HEK293 (cell line): ENCODE measurements around the gene HSPG2.

Experiments used
- CTCF ChIA-PET: fragments of 350-600 bp; formaldehyde crosslinking; extraction: SDS; loops from one replicate; lab custom pipeline; 2021; ENCODE audit warnings: antibody characterized with exemption; lab: Yijun Ruan, JAX
- POLR2A ChIA-PET: fragments of 300-600 bp; formaldehyde crosslinking; extraction: SDS; loops from one replicate; lab custom pipeline; 2020; ENCODE audit warnings: antibody characterized with exemption, inconsistent platforms; lab: Yijun Ruan, JAX
- H3K27ac ChIP-seq: fragments of 200-500 bp; sonication (Bioruptor generic); 2 replicates; pipeline ENCODE4 v1.5.1; 2014; ENCODE audit warnings: low read depth, low read length, control low read depth, inconsistent platforms; ENCODE audit errors: extremely low read depth
- H3K36me3 ChIP-seq, 2 experiments: fragments of 200-500 bp in 1 of 2; sonication (Bioruptor generic) in 1 of 2; 1 replicate in 1 of 2; 2 replicates in 1 of 2; pipeline ENCODE4 v1.5.1; 2014 to 2017; ENCODE audit warnings: inconsistent platforms in 2 of 2, low read length in 2 of 2; ENCODE audit not compliant: control insufficient read depth in 2 of 2, insufficient read depth in 1 of 2
- H3K4me1 ChIP-seq: fragments of 200-500 bp; sonication (Bioruptor generic); 2 replicates; pipeline ENCODE4 v1.5.1; 2014; ENCODE audit warnings: mild to moderate bottlenecking, low read length, inconsistent platforms; ENCODE audit not compliant: control insufficient read depth, insufficient read depth
- H3K4me3 ChIP-seq: 2 replicates; pipeline ENCODE4 v1.5.1; 2011; ENCODE audit warnings: low read depth, mild to moderate bottlenecking, control low read depth, low read length, moderate library complexity
- H3K9me3 ChIP-seq: fragments of 200-500 bp; sonication (Bioruptor generic); 2 replicates; pipeline ENCODE4 v1.5.1; 2014; ENCODE audit warnings: low read depth, low read length, inconsistent platforms; ENCODE audit not compliant: control insufficient read depth, insufficient read depth
- EGR2 ChIP-seq: fragments of 450-650 bp; formaldehyde crosslinking; IDR thresholded peaks from 2 replicates; pipeline ENCODE4 v1.5.1; 2016; ENCODE audit warnings: low read depth, missing biosample characterization, missing genetic modification characterization
- GLIS1 ChIP-seq: fragments of 450-650 bp; formaldehyde crosslinking; IDR thresholded peaks from 2 replicates; pipeline ENCODE4 v1.5.1; 2016; ENCODE audit warnings: missing biosample characterization, missing genetic modification characterization
- HOXD13 ChIP-seq: sonication (generic); formaldehyde crosslinking; IDR thresholded peaks from 2 replicates; pipeline ENCODE4 v1.8.0; 2022; ENCODE audit warnings: missing genetic modification reagents, borderline replicate concordance
- IKZF3 ChIP-seq: fragments of 450-650 bp; IDR thresholded peaks from 2 replicates; pipeline ENCODE4 v1.5.0; 2018; ENCODE audit warnings: missing biosample characterization, mild to moderate bottlenecking, missing genetic modification characterization, moderate library complexity
- KLF17 ChIP-seq: fragments of 450-650 bp; formaldehyde crosslinking; IDR thresholded peaks from 2 replicates; pipeline ENCODE4 v1.5.1; 2016; ENCODE audit warnings: missing biosample characterization, missing genetic modification characterization
- KLF8 ChIP-seq: fragments of 450-650 bp; formaldehyde crosslinking; IDR thresholded peaks from 2 replicates; pipeline ENCODE4 v1.5.1; 2016; ENCODE audit warnings: missing biosample characterization, missing genetic modification characterization
- PRDM1 ChIP-seq: fragments of 450-650 bp; formaldehyde crosslinking; IDR thresholded peaks from 2 replicates; pipeline ENCODE4; 2016; ENCODE audit warnings: missing biosample characterization, missing genetic modification characterization
- SP2 ChIP-seq: fragments of 450-650 bp; formaldehyde crosslinking; IDR thresholded peaks from 2 replicates; pipeline ENCODE4 v1.5.1; 2016; ENCODE audit warnings: missing biosample characterization, missing genetic modification characterization
- TSHZ1 ChIP-seq: fragments of 450-650 bp; formaldehyde crosslinking; IDR thresholded peaks from 2 replicates; pipeline ENCODE4 v1.5.1; 2016; ENCODE audit warnings: missing biosample characterization, missing genetic modification characterization, borderline replicate concordance
- WT1 ChIP-seq: fragments of 450-650 bp; formaldehyde crosslinking; IDR thresholded peaks from 2 replicates; pipeline ENCODE4 v1.5.1; 2016; ENCODE audit warnings: missing biosample characterization, missing genetic modification characterization
- YY2 ChIP-seq: fragments of 450-650 bp; formaldehyde crosslinking; IDR thresholded peaks from 2 replicates; pipeline ENCODE4 v1.5.1; 2016; ENCODE audit warnings: missing biosample characterization, missing genetic modification characterization
- ZFHX2 ChIP-seq: fragments of 450-650 bp; formaldehyde crosslinking; conservative IDR thresholded peaks from 2 replicates; pipeline ENCODE4 v1.5.1; 2016; ENCODE audit warnings: missing biosample characterization, missing genetic modification characterization
- ZIC2 ChIP-seq: fragments of 450-650 bp; formaldehyde crosslinking; IDR thresholded peaks from 2 replicates; pipeline ENCODE4 v1.5.1; 2016; ENCODE audit warnings: missing biosample characterization, missing genetic modification characterization
- ZNF133 ChIP-seq: fragments of 450-650 bp; formaldehyde crosslinking; IDR thresholded peaks from 2 replicates; pipeline ENCODE4 v1.5.1; 2016; ENCODE audit warnings: missing biosample characterization, missing genetic modification characterization
- ZNF184 ChIP-seq: fragments of 450-650 bp; IDR thresholded peaks from 2 replicates; pipeline ENCODE4 v1.5.1; 2018; ENCODE audit warnings: missing biosample characterization, mild to moderate bottlenecking, missing genetic modification characterization
- ZNF214 ChIP-seq: fragments of 450-650 bp; formaldehyde crosslinking; IDR thresholded peaks from 2 replicates; pipeline ENCODE4 v1.5.1; 2017; ENCODE audit warnings: missing biosample characterization, mild to moderate bottlenecking, missing genetic modification characterization, borderline replicate concordance
- ZNF24 ChIP-seq: fragments of 450-650 bp; formaldehyde crosslinking; IDR thresholded peaks from 2 replicates; pipeline ENCODE4 v1.5.1; 2016; ENCODE audit warnings: missing biosample characterization, missing genetic modification characterization
- ZNF324 ChIP-seq: fragments of 450-650 bp; formaldehyde crosslinking; IDR thresholded peaks from 2 replicates; pipeline ENCODE4 v1.5.1; 2016; ENCODE audit warnings: missing biosample characterization, missing genetic modification characterization
- ZNF391 ChIP-seq: fragments of 450-650 bp; formaldehyde crosslinking; IDR thresholded peaks from 2 replicates; pipeline ENCODE4 v1.5.1; 2016; ENCODE audit warnings: low read depth, missing biosample characterization, missing genetic modification characterization, borderline replicate concordance
- ZNF426 ChIP-seq: fragments of 450-650 bp; formaldehyde crosslinking; IDR thresholded peaks from 2 replicates; pipeline ENCODE4 v1.5.1; 2017; ENCODE audit warnings: missing biosample characterization, missing genetic modification characterization, mild to moderate bottlenecking, inconsistent platforms, moderate library complexity
- ZNF555 ChIP-seq: fragments of 450-650 bp; formaldehyde crosslinking; conservative IDR thresholded peaks from 2 replicates; pipeline ENCODE4 v1.5.1; 2017; ENCODE audit warnings: missing biosample characterization, mild to moderate bottlenecking, missing genetic modification characterization, inconsistent platforms
- ZNF561 ChIP-seq: fragments of 450-650 bp; IDR thresholded peaks from 2 replicates; pipeline ENCODE4 v1.5.1; 2018; ENCODE audit warnings: missing biosample characterization, missing genetic modification characterization, borderline replicate concordance
- ZNF571 ChIP-seq: fragments of 450-650 bp; formaldehyde crosslinking; IDR thresholded peaks from 2 replicates; pipeline ENCODE4 v1.5.0; 2017; ENCODE audit warnings: missing biosample characterization, missing genetic modification characterization
- ZNF600 ChIP-seq: fragments of 450-650 bp; formaldehyde crosslinking; IDR thresholded peaks from 2 replicates; pipeline ENCODE4 v1.5.1; 2016; ENCODE audit warnings: missing biosample characterization, missing genetic modification characterization
- ZNF623 ChIP-seq: fragments of 450-650 bp; formaldehyde crosslinking; IDR thresholded peaks from 2 replicates; pipeline ENCODE4 v1.5.1; 2016; ENCODE audit warnings: missing biosample characterization, missing genetic modification characterization
- ZNF677 ChIP-seq: fragments of 450-650 bp; IDR thresholded peaks from 2 replicates; pipeline ENCODE4 v1.5.0; 2018; ENCODE audit warnings: missing biosample characterization, mild to moderate bottlenecking, missing genetic modification characterization, moderate library complexity

HSPG2 gene

DNA sequence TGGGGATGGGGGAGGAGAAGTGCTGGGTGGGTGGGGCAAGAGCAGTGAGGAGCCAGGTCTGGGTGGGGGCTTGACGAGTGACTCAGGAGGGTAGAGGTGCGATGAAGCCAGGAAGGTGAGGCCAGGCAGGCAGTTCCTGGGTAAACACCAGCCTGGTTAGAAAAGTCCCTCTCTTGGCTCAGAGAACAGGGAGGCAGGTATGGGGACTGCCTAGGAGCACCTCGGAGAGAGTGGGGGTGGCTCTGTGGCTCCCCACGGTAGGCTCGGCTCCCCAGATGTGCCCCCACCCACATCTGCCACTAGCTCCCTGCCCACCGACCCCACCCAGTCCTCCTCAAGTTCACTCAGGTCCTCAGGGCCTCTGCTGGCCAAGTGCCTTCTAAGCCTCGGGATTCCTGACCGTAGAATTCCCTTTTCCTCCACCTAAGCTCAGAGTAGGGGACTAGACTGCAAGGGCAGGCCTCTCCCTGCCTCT, 1.2 kb downstream of the HSPG2 start:
- H3K9me3 ChIP-seq: no peaks in the 10 kb centered on the region
- CTCF ChIA-PET: interaction anchor here (0.6 to 1.1 kb wide), 4 partner anchors 9 to 358 kb away, joined by 3 read pairs; no protein-coding TSS in a partner anchor
- no peak for TF ChIP-seq ZNF571
- TF ChIP-seq, all 188 proteins: peak for 0
- POLR2A ChIA-PET: interaction anchor here (0.6 to 1.2 kb wide), 4 partner anchors 10 to 35 kb away, joined by 3 to 12 read pairs (median 3); no protein-coding TSS in a partner anchor
- Histone ChIP-seq H3K27ac (no peak overlapping the region), H3K36me3 (no peaks in the 10 kb centered on the region), H3K4me3 (no peak overlapping the region; the same call in 1 of the 2 replicates), H3K4me1 (0 out of 2 replicates have a peak, but pooled peaks cover 3% of the 10 kb centered on the region)

DNA sequence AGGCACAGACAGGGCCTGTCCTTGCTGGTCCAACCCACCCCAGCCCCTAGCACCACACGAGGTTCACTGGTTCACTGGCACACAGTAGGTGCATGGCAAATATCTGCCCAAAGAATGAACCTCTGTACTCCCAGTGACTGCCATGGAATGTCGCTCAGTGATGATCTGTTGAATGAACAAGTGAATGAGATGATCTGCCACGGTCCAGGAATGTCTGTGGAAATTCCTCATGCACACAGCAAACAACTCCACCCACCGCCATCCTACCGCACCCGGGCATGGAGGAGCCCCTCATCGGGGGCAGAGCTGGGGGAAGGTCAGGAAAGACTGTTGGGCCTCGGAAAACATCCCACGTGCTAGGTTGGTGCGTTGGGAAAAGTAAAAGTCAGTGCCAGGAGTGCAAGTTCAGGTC, 1.7 kb downstream of the HSPG2 start:
- no peaks in the 10 kb centered on the region for H3K36me3 ChIP-seq
- 0 out of 2 replicates have a peak, but pooled peaks cover 3% of the 10 kb centered on the region for H3K4me1 ChIP-seq
- TF ChIP-seq PRDM1: 0 out of 2 replicates have a peak, but pooled peaks have one; percentile 22
- no peak for TF ChIP-seq ZNF184 (tag by site-specific recombination)
- TF ChIP-seq KLF8 (tag by site-specific recombination): no peak
- no peak for TF ChIP-seq ZNF214 (tag by site-specific recombination)
- TF ChIP-seq ZNF24 (tag by site-specific recombination): 0 out of 2 replicates have a peak, but pooled peaks have one; percentile 47
- peak; percentile 27; the same call in 1 of the 2 replicates for TF ChIP-seq ZNF600 (tag by site-specific recombination)
- TF ChIP-seq EGR2: peak; percentile 50; the same call in 1 of the 2 replicates
- peak; percentile 52 for TF ChIP-seq ZFHX2
- TF ChIP-seq, all 188 proteins: peak for 5
- POLR2A ChIA-PET: interaction anchor here (0.6 to 1.2 kb wide), 4 partner anchors 11 to 34 kb away, joined by 3 to 12 read pairs (median 3); no protein-coding TSS in a partner anchor
- Histone ChIP-seq H3K9me3 (no peaks in the 10 kb centered on the region), H3K4me3 (no peak overlapping the region), H3K27ac (no peak overlapping the region)
- CTCF ChIA-PET: interaction anchor here (0.8 to 1.1 kb wide), 3 partner anchors 10 to 28 kb away, joined by 3 read pairs; no protein-coding TSS in a partner anchor

DNA sequence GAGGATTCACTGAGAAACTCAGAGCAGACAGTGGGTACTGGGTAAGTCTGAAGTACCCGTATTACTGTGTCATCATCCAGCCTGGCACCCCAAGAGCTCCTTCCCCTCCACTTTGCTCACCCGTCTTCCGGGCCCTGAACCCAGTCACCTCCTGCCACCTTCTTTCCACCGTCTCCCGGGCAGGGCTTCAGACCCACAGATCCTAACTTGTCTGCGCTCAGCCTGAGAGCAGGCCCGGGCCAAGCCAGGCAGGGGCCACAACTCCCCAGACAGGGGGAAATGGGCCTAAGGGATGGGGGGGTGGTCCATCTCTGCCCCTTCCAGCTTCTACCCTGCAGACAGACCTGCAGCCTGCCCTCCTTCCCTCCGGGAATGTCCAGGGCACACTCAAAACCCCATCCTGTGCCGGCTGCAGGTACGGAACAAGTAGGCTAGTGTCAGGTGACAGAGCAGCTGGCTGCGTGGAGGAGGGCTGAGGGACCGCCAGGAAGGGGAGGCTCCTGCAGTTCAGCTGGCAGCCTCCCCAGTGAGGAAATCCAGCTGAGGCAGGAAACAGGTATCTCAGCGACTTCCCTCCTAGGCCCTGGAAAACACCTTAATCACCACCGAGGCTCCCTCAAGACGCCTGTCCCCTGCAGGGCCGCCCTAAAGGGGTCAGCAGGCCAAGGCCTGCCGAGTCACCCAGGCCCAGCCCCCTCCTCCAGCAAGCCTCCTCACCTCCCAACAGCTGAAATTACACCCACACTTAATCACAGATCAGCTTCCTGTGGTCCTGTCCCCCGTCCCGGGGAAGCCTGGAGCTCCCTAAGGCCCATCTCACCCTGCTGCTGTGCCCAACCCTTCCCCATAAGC, 3.5 kb downstream of the HSPG2 start:
- H3K4me1 ChIP-seq: no peaks in the 10 kb centered on the region
- H3K9me3 ChIP-seq: no peaks in the 10 kb centered on the region
- no peak overlapping the region for H3K27ac ChIP-seq
- H3K36me3 ChIP-seq: no peaks in the 10 kb centered on the region
- H3K4me3 ChIP-seq: no peak overlapping the region
- ChIA-PET POLR2A (interaction anchor here (1.0 kb wide), 1 partner anchor 151 kb away, joined by 3 read pairs; no protein-coding TSS in a partner anchor), CTCF (no interaction called here)
- no peak for TF ChIP-seq HOXD13 (CRISPR knock-in tag)
- no peak for TF ChIP-seq TSHZ1 (tag by site-specific recombination)
- no peak for TF ChIP-seq ZNF623
- TF ChIP-seq IKZF3 (tag by site-specific recombination): no peak
- TF ChIP-seq SP2 (tag by site-specific recombination): peak; percentile 19; the same call in 1 of the 2 replicates
- TF ChIP-seq ZFHX2: peak; percentile 40
- TF ChIP-seq ZNF561 (tag by site-specific recombination): no peak
- TF ChIP-seq GLIS1: peak; percentile 16; the same call in 1 of the 2 replicates
- TF ChIP-seq ZNF600 (tag by site-specific recombination): peak; percentile 62
- no peak for TF ChIP-seq YY2 (tag by site-specific recombination)
- TF ChIP-seq ZNF426 (tag by site-specific recombination): no peak
- TF ChIP-seq KLF17 (tag by site-specific recombination): no peak
- no peak for TF ChIP-seq ZNF324 (tag by site-specific recombination)
- TF ChIP-seq ZNF555: no peak
- TF ChIP-seq WT1 (tag by site-specific recombination): peak; percentile 45; the same call in 1 of the 2 replicates
- no peak for TF ChIP-seq ZNF133 (tag by site-specific recombination)
- no peak for TF ChIP-seq ZNF677 (tag by site-specific recombination)
- no peak for TF ChIP-seq ZNF391 (tag by site-specific recombination)
- peak; percentile 75 for TF ChIP-seq ZIC2 (tag by site-specific recombination)
